Activated CD4-positive, alpha-beta T cell treated with anti-CD3 and anti-CD28 coated beads, Interleukin-10, Interleukin-2, amounts not matched to agents 100 ng/mL and 50 ng/mL, durations not matched to agents 16 hours and 8 hours (primary cell): ENCODE results near the gene CEBPG.
A peak's percentile ranks its signal among the peaks of the same experiment; 100 is the strongest.

Source experiments
- DNase-seq: peaks from one replicate; pipeline ENCODE4 v3.0.0-alpha.2; 2020

The CEBPG gene

DNA sequence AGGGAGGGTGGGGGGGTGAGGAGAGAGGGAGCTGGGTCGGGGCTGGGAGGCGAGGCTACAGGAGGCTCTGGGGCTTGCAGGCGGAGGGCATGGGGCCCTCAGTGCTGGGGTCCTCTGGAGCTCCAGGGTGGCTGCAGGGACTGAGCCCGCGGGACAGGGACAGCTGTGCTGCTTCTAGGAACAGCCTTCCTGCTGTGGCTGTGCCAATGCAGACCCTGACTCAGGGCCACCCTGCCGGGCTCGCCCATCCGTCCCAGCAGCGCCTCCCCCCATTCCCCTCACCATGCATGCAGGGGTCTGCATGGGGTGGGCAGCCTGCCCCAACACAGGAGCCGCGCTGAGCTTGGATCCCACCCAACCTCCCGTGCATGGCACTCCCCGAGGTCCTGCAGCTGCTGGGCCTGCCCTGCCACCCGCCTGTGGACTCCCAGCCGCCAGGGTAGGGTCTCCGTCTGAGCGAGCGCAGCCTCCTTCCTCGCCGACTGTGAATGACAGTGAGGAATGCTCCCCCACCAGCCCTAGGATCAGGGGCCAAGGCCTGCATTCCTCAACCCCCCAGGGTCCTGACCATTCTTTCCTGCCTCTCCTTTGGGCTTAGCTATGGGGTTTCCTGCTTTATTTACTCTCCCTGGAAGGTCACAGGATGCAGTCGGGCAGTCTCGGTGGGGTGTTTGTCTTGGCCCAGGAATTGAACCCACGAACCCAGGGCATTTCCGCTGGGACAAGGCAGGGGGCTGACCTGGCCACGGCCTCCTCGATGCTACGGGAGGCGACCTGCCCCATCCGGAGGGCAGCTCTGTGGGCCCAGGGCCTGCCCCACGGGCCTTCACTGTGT, 23.4 kb downstream of the CEBPG start:
- no peak for DNase-seq

DNA sequence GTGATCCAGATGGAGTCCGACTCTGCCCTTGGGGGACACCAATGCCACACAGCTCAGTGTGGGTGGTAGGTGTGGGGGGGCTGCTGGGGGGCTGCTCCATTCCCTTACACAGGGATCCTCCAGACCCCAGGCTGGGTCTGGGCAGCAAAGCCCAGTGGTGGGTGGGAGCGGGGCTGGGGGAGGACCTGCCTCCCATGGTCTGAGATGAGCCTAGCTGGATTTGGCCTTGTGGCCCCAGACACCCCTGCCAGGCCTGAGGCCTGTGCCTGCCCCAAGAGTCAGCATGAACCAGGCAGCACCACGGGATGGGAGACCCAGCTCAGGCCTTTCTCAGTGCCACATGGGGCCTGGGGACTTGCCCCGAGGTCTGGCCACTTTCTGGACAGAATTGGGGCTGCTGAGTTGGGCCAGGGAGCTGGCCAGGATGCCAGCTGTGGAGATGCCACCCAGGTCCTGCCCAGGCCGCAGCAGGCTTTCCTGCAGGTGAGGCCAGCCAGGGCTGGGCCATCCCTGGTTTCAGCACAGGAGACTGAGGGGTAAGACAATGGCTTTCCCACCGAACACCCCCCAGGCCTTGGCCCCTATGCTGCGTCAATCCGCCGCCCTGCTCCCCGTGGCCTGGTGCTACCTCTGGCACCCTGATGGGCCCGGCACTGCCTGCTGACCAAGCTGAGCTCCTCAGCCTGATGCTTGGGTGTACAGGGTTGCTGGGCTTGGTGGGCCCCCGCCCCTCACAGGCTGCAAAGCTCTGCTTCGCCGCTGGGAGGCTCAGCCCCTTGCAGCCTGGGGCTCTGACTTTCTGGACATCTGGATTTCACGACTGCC, 24.2 kb downstream of the CEBPG start:
- no peak for DNase-seq

DNA sequence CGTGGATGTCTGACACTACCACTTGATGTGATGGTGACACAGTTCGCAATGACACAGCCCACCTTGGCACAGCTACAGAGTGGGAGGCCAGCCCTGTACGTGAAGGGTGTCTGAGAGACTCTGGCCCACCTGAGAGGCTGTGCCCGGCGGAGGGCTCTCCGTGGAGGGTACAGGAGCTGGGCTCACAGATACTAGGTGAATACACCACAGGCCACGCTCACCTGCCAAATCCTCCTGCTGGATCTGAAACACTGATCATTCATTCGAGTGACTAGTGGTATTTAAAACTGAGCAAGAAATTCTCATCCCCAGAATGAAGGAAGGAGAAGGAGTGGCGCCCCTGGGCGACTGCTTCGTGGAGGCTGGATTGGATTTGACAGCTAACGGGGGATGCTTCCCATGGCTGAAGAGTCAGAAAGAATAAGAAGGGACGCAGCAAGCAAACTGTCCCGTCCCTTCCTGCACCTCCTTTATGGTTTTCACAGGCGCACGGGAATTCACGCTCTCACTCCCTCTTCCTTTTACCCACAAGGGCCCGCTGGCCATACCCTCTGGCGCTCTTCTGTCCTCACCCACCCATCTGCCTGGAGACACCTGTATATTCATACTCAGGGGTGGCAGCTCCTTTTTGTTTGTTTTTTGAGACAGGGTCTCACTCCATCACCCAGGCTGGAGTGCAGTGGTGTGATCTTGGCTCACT, 25.0 kb downstream of the CEBPG start:
- no peak for DNase-seq

DNA sequence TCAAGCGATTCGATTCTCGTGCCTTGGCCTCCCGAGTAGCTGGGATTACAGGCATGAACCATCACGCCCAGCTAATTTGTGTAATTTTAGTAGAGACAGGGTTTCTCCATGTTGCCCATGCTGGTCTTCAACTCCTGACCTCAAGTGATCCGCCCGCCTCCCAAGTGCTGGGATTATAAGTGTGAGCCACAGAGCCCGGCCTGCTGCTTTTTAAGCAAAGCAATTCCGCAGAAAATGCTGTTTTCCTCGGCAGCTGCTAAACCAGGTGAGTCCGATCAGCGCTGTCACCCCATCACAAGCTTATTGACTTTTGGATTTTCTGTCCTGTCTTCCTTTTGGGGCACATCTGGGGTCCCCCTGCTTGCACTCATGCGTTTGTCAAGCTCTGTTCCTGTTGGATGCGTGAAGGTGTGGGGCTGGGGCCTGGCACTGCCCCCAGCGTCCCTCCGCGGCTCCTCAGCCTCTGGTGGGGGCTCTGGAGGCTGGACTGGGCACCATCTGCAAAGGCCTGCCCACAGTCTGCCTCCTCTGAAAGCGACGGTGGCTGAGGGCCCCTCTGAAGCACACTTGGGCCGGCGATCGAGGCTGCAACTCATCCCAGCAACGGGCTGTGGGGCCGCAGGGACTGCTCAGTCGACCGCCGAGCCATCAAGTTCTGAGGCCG, 25.7 kb downstream of the CEBPG start:
- DNase-seq, result no peak

DNA sequence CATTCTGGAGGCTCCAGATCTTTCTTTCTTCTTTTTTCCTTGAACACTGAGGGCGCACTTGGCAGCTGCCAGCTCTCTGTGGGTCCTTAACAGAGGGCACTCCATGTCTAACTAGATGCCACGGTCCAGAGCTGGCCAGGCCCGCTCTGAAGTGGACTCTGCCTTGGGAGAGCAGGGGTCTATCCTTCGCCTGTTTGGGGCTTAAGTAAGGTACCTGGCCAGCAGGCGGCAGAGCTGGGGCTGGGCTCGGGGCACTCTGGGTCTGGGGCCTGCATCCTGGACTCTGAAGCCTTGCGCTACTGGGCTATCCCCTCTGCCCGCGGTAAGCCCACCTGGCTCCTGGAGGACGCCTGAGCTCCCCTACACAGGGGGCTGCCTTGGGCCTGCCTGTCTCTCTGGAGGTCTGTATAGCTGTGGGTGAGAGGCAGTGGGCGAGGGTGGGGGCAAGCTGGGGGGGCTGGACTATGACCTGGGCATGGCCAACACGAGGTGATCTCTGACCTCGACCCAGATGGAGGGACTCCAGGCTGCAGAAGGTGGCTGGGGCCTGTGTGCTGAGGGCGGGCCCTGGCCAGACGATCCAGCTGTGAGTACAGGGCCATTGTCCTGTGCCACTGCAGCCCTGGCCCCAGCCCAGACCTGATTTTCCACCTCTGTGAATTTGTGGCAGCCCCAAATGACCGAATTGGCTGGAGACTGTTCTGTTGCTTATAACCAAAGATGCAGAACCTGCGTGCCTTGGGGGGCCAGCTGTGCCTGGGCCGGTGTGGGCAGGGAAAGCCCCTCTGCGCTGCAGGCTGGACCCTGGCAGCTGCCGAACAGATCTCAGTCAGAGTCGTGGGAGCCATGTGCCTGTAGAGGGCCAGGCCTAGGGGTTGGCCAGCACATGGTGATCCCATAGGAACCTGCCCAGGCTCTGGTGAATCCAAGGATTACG, 26.5 kb downstream of the CEBPG start:
- no peak for DNase-seq

DNA sequence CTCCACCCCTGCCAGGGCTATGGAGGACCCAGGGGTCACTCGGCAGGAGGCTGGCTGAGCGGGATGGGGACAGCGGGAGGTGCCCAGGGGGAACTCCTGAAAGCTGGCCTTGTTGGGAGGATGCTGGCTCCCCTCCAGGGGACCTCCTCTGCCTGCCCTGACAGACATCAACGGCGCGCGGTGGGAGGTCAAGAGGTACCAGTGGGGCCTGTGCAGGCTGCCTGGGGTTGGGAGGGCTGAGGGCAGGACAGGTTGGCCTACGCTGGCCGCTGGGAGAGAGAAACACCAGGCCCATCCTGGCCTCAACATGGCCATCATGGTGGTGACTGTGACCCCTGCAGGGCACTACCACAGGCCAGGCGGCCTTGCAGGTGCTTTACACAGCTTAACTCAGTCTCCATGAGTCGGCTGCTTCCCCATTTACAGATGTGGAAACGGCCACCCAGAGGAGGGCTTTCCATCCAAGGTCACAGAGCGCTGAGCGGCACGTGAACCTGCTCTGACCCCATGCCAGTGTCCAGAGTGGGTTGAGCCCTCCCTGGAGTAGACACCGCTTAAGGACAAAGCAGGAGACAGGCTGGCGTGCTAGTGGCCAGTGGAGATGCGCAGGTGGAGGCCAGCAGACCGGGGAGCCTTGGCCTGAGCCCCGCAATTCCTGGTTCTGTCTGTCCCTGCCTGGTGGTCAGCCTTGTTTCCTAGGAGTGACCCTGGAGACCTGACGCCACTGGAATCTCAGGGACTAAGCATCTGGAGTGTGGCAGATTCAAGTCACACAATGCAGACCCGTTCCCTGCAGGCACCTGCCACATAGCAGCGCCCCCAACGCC, 27.6 kb downstream of the CEBPG start:
- no peak for DNase-seq

DNA sequence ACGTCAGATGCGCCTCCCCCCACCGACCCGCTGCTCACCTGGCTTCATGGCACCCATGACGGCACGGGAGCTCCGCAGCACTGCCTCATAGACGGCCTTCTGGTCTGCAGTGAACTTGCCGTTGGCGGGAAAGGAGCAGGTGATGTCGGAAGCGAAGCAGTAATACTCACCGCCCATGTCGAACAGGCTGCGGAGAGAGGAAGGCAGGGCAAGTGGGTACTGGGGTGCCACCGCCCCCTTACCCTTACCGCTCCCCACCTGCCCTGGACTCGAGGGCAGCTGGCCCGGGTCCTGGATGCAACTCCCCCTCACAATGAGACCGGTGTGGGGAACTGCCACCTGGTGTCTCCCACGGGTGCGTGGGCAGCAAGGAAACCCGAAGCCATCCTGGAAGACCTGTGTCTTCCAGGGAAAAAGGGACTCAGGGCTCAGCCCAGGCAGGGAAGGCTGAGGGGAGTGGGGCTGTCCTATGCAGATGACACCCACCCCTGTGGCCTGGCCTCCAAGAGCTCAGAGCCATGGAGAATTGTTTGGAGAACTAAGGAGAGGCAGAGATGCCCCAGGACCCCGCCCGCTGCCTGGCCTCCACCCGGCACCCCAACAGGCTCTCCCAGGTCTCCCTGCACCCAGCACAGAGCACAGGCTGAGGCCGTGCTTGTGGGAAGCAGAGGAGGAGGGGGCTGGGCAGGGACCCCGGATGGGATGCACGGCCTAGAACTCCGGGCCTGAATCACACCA, 28.3 kb downstream of the CEBPG start:
- DNase-seq, result no peak

DNA sequence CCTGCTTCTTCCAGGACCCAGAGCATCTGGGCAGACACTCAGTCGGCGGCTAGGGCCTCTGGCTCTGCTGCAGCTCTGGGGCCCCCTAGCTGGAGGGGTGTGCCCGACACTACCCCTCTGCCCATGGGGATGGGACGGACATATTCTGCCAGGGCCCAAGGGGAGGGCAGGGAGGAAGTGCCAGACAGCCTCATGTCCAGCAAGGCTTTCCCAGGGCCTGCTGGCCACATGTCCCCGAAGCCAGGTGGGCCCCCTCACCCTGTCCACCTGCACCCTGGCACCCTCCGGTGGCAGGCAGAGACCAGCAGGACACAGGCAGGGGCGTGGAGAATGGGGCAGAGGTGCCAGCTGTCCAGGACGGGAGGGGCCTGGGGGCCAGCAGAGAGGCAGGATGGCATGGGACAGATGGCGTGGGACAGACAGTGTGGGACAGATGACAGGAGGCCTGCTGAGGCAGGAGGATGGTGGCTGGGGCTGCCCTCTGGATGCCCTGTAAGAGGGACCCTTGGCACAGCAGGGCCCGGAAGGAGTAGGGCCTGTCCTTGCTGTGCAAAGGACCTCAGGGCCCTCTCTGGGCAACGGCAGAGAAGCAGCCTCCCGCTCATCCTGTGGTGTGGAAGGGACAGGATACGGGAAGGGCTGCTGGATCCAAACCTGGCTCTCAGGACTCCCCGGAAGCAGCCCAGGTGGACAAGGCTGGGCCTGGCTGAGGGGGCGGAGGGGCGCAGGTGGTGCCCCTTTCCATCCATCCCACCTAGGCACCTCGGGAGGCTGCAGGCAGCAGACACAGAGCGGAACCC, 29.1 kb downstream of the CEBPG start:
- DNase-seq, result no peak

DNA sequence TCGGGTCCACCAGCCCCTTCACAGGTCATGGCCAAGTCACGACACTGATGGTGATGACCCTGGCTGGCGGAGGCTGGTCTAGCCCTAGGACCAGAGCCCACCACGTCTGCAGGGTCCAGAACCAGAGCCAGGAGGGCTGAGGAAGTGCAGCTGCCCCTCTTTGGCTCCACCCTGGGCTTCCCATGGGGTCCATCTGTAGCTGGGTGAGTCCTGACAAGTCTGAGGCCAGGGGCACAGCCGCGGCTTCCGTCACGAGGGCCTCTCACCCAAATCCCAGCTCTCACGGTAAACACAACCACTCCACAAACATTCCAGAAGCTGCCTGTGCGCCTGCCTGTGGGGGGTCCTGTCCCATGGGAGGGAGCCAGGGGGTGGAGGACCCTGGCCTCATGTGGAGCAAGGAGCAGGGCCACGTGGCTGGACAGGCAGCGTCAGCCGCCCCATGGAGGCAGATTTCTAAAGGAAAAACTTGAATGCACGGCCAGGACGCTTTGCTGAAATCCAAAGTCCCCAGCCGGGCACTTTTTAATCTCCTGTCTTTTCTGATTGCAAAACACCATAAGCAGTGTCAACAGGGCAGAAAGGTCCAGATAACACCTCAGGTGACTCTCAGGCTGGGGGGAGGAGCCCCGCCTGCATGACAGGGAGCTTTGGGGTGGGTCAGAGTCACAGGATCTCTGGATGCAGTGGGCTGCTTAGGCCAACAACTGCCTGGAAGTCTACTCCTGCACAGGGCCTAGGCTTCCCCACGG, 29.9 kb downstream of the CEBPG start:
- DNase-seq, result no peak

DNA sequence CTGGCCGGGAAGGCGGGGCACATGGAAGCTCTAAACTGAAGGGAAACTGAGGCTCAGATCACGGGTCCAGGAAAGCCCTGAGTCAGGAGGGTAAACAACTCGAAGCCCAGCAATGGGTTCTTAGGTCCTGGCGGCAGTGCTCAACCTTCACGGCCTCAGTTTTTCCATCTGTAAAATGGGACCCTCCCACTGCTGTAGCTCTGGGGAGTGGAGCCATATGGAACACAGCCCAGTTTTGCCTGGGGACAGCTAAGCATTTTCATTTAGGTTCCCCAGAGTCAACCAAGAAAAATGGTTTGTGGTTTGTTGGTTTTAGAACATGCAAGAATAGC, 30.4 kb downstream of the CEBPG start:
- DNase-seq, result no peak

DNA sequence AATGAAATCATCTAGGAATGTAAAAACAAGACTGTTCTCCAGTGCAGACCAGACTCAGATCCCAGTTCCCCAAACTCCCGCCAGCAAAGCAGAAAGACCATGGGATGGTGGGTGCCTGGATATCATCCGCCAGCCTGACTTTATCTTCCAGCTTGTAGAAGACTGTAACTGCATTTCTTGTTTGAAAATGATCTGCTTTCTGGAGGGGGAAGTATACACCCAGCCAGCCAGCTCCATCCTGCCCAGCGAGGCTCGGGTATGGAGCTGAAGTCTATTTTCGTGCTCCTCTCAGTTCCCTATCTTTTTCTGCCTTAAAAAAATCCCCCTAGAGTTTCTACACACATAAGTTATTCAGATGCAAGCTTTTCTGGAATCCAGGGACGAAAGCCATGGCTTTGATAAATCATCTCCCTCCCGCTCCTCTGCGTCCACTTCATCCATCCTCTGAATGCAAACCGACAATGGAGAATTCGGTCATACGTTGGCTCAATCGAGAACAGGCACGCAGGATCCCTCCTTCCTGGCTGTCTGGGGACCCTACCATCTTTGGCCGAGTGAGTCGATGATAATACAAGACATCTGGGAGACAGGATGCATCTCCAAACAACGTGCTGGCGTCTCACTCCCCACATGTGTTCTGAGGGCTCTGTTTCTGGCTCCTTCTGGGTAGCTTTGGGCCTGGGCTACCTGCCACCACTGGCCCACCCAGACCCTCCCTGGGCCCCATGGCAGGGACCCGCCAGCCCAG, 31.2 kb downstream of the CEBPG start:
- no peak for DNase-seq

DNA sequence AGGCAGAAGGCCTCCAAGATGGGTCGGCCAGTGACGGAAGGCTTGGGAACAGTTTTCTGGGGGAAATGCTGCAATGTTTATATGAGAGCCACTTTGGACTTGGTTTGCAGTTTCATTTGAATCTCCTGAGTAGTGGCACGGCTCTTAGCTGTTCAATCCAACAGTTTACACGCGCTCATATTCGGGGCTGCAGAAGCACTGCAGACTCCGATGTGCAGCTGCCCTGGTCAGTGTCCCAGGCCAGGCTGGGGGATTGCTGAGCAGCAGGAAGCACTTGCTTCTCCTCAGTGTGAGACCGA, 31.7 kb downstream of the CEBPG start:
- no peak for DNase-seq

DNA sequence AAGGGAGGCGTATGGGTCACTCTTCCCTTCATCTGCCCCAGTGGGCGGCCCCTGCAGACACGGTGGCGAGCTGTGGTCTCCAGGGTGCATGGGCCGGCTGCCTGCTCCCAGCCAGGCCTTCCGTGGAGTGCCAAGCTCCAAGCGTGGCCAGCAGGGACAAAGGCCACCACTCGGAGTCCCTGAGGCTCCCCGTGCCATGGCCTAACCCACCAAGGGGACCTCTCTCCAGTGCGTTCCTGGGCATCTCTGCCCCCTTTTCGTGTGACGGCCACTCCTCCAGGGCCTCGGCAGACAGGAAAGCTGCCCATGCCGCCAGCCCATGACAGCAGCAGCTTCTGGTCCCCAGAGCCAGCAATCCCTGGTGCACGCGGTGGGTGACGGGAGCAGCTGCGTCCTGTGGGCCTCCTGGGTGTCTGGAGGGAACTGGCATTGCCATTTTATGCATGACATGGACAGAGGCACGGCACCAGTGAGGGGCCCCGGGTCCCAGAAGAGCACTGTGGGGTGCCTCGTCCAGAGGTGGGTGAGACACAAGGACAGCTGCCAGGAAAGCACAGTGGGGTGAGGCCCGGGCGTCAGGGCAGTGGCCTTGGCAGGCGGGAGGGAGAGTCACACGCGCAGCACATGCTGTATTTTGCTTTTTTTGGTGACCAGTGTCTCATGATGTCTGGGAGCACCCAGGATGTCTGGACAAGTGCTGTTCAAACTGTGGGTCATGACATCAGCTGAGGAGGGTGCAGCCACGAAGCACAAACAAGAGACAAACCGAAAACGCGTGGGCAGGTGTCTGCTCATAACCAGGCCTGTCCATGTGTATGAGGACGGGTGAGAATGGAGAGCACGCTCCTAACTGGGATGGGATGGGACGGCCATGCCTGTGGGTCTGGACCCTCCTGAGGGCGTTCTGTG, 32.3 kb downstream of the CEBPG start:
- DNase-seq, result no peak

DNA sequence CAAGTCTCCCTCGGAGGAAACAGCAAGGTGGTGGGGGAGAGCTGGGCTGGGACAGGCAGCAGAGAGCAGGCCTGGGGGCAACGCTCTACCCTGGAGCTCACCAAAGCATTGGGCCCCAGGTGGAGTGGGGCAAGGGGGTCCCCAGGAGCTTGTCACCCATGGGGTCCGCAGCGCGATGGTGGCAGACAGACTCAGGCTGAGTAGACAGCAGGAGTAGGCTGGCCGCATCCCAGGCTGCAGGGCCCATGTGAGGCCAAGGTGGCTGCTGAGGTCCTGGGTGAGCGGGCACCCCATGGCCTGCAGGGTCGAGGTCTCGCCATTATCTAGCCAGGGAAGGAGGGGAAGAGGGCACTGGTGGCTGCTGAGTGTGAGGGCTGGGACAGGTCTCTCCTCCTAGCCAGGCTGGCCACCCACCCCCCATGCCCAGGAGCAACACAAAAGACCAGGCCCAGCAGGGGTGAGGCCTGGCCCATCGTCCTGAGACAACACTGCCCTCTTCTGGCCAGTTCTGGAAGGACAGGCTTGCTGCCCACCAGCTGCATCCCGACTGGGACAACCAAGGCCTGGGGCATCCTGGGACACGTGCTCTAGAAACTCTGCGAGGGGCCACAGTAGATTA, 33.1 kb downstream of the CEBPG start:
- peak; percentile 77 for DNase-seq

DNA sequence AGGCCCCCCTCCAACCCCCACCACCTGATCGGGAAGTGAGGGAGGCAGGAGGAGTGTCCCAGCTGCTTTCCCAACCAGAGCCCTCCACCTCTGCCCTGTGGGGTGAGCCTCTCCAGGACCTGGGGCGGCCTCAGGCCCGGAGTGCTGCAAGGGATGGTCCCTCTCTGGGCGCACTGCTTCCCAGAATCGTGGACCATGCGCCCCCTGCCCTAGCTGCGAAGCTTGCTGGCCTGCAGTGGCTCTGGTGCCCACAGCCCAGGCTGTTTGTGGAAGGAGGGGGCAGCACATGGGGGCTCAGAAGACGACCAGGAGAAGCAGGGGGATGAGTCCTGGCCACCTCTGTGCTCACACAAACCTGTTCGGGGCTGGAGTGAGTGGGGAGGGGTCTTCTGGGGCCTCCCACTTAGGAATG, 33.6 kb downstream of the CEBPG start:
- no peak for DNase-seq

DNA sequence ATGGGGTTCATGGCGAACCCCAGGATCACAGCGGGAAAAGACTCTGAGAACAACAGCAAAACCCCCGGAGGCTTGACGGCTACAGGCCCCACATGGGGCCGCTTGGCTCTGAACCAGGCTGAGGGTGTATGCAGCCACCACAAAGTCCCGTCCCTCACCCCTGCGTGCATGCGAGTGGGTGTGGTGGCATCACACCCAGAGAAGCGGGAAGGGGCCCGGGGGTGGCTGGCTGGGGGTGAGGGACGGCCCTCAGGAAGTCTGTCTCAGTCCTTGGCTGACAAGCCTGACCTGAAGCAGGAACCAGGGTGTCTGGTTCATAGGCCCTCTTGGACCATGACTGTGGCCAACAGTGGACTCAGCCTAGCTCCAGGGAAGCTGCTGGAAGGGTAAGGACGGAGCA, 34.2 kb downstream of the CEBPG start:
- no peak for DNase-seq

DNA sequence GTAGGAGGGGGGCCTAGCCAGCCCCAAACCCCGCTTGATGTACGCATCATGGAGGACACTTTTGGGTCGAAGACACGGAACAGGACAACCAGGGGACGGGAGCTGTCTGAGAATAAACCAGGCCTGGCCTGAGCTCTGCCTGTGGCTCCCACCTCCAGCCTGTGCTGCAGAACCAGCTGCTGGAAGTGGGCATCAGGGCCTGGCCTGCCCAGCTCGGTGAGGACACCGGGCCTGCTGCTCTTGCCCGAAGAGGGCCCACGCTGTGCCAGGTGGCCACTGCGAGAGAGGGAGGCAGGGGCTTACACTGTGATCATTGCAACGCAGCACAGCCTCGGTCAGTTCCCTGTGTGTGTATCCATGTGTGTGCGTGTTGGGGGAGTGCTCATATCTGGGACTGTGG, 34.6 kb downstream of the CEBPG start:
- DNase-seq, result no peak
